ENCODE measurements around the gene TEDC1. TPM values are rescaled to one million over a fixed set of nuclear protein-coding genes. Genes with fewer than 3 reads are reported as not detected.
A peak's percentile ranks its signal among the peaks of the same experiment; 100 is the strongest.

TEDC1 gene
- total RNA-seq, 4 donors from 2014 or later: 0.97 to 4.2 (median 2.2) TPM

- ATAC-seq (no peak), DNase-seq (no peak)
- intact Hi-C loops (cut with DNase I; ENCODE audit: low total_unique reads): no loop called here
- in situ Hi-C loops (cut with MboI; ENCODE audit: low sequenced_read_pairs in 4 of 4): no loop called here
- no peaks in the 10 kb centered on the region for H3K9me3 ChIP-seq
- H3K4me3 ChIP-seq: no peak overlapping the region
- peaks cover 3% of the 10 kb centered on the region in 2 donors for H3K4me1 ChIP-seq
- H3K27ac ChIP-seq: no peak overlapping the region
- TF ChIP-seq CTCF (IDR thresholded peaks at IDR 0.05 in 4 of 5, conservative IDR thresholded peaks at IDR 0.05 in 1 of 5) (no peak), POLR2A (IDR thresholded peaks at IDR 0.05) (no peak)
- no peaks in the 10 kb centered on the region for H3K27me3 ChIP-seq
- peaks cover 0 to 51% of the 10 kb centered on the region in 2 donors for H3K36me3 ChIP-seq
Measured at GRCh38 chr14:105460616-105461015, 30.4 kb upstream of the TEDC1 start.

GRCh38 chr14:105461903-105462302 is 29.1 kb upstream of the TEDC1 start:
- TF ChIP-seq CTCF (IDR thresholded peaks at IDR 0.05 in 4 of 5, conservative IDR thresholded peaks at IDR 0.05 in 1 of 5) (no peak), POLR2A (IDR thresholded peaks at IDR 0.05) (no peak)
- H3K36me3 ChIP-seq: peaks cover 0 to 48% of the 10 kb centered on the region in 2 donors
- H3K4me1 ChIP-seq: peaks cover 7 to 8% of the 10 kb centered on the region in 2 donors
- no peak for DNase-seq
- H3K4me3 ChIP-seq: no peak overlapping the region
- in situ Hi-C loops (cut with MboI; ENCODE audit: low sequenced_read_pairs in 4 of 4): no loop called here
- no peaks in the 10 kb centered on the region for H3K27me3 ChIP-seq
- H3K9me3 ChIP-seq: no peaks in the 10 kb centered on the region
- H3K27ac ChIP-seq: no peak overlapping the region
- intact Hi-C loops (cut with DNase I; ENCODE audit: low total_unique reads): no loop called here
- no peak for ATAC-seq

GRCh38 chr14:105464501-105464900 is 26.5 kb upstream of the TEDC1 start:
- TF ChIP-seq POLR2A (IDR thresholded peaks at IDR 0.05) (no peak), CTCF (IDR thresholded peaks at IDR 0.05 in 4 of 5, conservative IDR thresholded peaks at IDR 0.05 in 1 of 5) (no peak)
- no peaks in the 10 kb centered on the region for H3K27me3 ChIP-seq
- no peaks in the 10 kb centered on the region for H3K9me3 ChIP-seq
- H3K4me1 ChIP-seq: peaks cover 23 to 24% of the 10 kb centered on the region in 2 donors
- H3K4me3 ChIP-seq: no peak overlapping the region
- H3K36me3 ChIP-seq: peaks cover 0 to 47% of the 10 kb centered on the region in 2 donors
- in situ Hi-C loops (cut with MboI; ENCODE audit: low sequenced_read_pairs in 4 of 4) (no loop called here), intact Hi-C loops (cut with DNase I; ENCODE audit: low total_unique reads) (no loop called here)
- ATAC-seq: no peak
- DNase-seq: no peak
- H3K27ac ChIP-seq: no peak overlapping the region

DNA sequence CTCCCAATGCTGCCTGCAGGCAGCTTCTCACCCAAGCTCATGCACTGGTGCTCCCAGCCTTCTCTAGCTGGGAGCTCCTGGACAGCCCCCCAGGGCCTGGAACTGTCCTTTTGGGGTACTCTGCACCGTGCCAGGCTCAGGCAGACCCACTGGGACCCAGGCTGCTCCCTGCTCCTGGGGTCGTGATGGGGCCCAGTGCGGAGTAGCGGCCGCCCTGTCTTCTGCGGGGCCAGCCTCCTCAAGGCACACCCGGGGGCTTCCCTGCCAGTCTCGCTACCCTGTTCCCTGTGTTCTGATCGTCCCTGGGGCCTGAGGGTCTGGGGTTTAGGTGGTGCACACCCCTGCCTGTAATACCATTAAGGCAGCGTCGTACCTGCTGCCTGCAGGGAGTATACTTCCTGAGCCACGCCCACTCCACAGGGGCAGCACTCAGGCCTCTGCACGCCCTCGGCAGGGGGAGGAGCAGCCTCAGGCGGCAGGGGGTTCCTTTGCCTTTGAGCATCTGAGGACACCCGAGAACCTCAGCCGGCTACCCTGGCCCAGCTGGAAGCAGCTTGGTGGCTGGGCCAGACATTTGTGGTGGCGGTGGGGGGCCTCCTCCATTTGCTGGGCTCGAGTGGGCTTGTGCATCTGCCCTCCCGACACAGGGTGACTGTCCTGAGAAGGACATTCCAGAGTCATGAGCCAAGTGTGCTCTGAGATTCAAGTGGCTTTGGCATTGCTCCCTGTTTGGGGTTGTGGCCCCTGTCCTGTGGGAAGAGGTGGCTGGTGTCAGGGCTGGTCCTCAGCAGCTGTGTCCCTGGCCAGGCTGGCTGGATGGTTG is 25.6 kb upstream of the TEDC1 start:
- no peak overlapping the region for H3K4me3 ChIP-seq
- ATAC-seq (peak; percentile 56 to 64), DNase-seq (peak in 1 of 2 donors; percentile 61)
- H3K27ac ChIP-seq: peak overlapping the region in 1 of 4 donors; percentile 52
- peaks cover 0 to 43% of the 10 kb centered on the region in 2 donors for H3K36me3 ChIP-seq
- H3K27me3 ChIP-seq: no peaks in the 10 kb centered on the region
- H3K4me1 ChIP-seq: peaks cover 23 to 24% of the 10 kb centered on the region in 2 donors
- in situ Hi-C loops (cut with MboI; ENCODE audit: low sequenced_read_pairs in 4 of 4): no loop called here
- no peak for TF ChIP-seq CTCF (IDR thresholded peaks at IDR 0.05 in 4 of 5, conservative IDR thresholded peaks at IDR 0.05 in 1 of 5)
- TF ChIP-seq POLR2A (IDR thresholded peaks at IDR 0.05): no peak
- intact Hi-C loops (cut with DNase I; ENCODE audit: low total_unique reads): no loop called here
- no peaks in the 10 kb centered on the region for H3K9me3 ChIP-seq

All from gastrocnemius medialis (tissue), 4 donors.